ENCODE results near the gene TRDN. TPM values are rescaled to one million over a fixed set of nuclear protein-coding genes. Genes with fewer than 3 reads are reported as not detected.
"Not testable (repeated sequence)": the region's sequence is repeated elsewhere in the genome, so short reads cannot be mapped to it uniquely, and the experiment has no call there.

TRDN gene
- total RNA-seq, 1 experiment from 2014 or later: not detected

DNA sequence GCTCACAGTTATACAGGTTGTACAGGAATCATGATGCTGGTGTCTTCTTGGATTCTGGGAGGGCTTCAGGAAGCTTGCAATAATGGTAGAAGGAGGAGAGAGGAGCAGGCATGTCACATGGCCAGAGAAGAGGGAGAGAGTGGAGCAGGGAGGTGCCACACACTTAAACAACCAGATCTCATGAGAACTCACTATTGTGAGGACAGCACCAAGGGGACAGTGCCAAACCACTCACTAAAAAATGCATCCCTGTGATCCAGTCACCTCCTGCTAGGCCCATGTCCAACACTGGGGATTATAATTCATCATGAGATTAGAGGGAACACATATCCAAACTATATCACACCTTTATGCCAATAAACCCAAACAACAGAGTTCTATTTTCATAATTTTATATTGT is 67.2 kb downstream of the TRDN start:
- no peak for DNase-seq (ENCODE audit: extremely low read depth, low read depth)

- DNase-seq (ENCODE audit: extremely low read depth, low read depth): no peak
These were observed 71.2 kb downstream of the TRDN start for GRCh38 chr6:123565529-123565928.

DNA sequence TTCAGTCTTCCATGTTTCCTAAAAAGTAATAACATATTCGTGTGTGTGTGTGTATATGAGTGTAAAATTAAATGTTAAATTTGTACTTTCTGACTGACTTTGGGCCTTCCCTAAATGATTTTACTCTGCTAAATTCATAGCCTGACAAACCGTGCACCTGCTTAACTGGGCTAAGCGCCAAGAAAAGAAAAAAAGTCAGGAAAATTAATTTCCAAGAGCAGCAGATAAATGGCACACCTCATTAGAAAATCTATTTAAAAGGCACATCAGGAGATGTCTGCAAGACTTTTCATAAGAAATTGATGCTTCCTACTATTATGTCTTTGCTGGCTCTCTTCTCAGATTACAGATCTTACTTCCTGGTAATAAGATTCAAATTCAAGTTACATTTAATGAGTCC is 72.4 kb downstream of the TRDN start:
- no peak for DNase-seq (ENCODE audit: extremely low read depth, low read depth)

DNA sequence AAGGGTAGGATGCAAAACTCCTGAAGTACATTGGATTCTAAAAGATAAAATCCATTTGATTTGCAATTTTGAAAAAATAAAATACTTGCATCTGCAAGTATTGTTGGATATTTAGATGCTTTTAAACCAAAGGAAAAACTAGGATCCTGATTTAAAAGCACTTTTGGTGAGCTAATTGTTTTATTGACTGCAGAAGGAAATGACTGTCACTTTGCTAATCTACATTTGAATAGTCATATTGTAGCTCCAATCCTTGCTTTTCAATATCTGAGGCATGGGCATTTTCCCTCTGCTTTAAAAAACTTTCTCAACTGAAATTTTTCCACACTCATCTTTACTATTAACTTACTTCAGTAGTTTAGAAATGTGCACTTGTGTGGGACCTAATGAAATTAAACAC is 74.1 kb downstream of the TRDN start:
- no peak for DNase-seq (ENCODE audit: extremely low read depth, low read depth)

- DNase-seq (ENCODE audit: extremely low read depth, low read depth): no peak
These were observed 74.5 kb downstream of the TRDN start for GRCh38 chr6:123562264-123562663.

- DNase-seq (ENCODE audit: extremely low read depth, low read depth): not testable (repeated sequence)
These were observed 76.9 kb downstream of the TRDN start for GRCh38 chr6:123559816-123560215.

DNA sequence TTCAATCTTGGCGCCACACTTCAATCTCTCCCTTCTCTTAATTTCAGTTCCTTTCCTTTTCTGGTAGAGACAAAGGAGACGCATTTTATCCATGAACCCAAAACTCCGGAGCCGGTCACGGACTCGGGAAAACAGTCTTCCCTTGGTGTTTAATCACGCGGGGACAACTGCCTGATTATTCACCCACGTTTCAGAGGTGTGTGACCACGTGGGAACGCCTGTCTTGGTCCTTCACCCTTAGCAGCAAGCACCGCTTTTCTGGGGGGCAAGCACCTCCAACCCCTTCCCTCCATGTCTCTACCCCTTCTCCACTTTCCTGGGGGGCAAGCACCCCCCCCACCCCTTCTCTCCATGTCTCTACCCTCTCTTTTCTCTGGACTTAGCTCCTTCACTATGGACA is 79.3 kb downstream of the TRDN start:
- not testable (repeated sequence) for DNase-seq (ENCODE audit: extremely low read depth, low read depth)

DNA sequence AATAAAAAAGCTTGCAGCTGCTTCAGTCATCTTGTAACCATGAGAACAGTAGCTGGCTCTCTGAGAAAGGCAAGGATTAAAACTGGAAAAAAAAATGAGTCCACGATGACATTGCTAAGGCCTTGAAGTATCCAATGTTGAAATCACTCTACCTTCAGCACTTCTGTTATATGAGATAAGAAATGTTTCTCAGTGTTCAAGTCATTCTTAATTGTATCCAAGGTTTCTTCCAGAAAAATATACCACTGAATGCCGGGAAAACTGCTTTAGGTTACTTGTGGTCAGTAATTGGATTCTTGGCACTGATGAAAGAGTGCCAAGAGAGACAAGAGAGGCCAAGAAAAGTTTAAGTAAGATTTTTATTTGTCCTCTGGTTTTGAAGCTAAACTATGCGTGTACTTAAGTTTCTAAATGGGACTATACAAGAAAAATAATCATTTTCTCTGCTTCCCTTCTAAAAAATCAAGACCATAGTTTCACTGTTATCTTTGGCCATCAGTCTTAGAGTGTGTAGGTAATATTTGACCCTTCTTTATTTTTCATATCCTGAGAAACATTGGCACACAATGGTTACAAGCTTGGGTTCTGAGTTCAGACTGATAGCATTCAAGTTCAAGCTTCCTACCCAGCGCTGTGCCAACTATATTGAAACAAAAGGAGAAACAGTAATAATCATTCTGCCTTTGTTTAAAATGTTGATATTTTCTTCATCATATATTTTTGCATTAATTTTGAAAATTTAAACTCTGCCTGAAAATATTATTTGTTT is 84.6 kb downstream of the TRDN start:
- no peak for DNase-seq (ENCODE audit: extremely low read depth, low read depth)

- no peak for DNase-seq (ENCODE audit: extremely low read depth, low read depth)
These were observed 86.6 kb downstream of the TRDN start for GRCh38 chr6:123550052-123550617.

GRCh38 chr6:123549476-123549875 is 87.3 kb downstream of the TRDN start:
- DNase-seq (ENCODE audit: extremely low read depth, low read depth): no peak

DNA sequence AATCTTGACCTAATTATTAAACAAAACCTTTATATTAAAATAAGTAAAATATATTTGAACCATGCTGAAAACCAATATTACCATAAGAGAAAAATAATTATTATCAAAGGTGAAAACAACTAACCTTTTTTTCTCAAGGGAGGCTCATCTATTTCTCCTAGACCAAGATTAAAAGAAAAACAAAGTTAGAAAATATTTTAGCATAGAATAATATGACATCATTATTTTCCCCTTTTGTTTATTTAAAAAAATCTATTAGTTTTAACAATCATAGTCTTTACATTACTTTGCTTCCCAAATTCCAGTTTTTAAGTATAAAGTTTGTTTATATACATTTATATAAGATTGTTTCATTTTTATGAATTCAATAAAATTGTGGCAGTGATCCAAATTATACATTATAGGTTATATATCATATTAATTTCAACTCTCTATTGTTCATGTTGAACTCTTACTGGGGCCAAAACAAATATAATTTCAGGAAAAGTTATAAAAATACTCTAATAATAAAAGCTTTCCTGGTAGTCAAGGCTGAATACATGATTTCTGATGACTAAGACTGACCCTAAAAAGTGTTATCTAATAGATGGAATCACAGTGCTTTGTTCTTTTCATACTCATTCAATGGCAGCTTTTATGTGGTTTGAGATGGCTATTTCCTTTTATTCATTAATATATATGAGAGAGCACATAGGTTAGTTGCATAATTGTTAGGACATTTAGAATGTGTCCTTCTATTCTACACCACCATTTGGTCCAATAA is 89.4 kb downstream of the TRDN start:
- DNase-seq (ENCODE audit: extremely low read depth, low read depth): no peak

- DNase-seq (ENCODE audit: extremely low read depth, low read depth): no peak
These were observed 90.2 kb downstream of the TRDN start for GRCh38 chr6:123546537-123546936.

DNA sequence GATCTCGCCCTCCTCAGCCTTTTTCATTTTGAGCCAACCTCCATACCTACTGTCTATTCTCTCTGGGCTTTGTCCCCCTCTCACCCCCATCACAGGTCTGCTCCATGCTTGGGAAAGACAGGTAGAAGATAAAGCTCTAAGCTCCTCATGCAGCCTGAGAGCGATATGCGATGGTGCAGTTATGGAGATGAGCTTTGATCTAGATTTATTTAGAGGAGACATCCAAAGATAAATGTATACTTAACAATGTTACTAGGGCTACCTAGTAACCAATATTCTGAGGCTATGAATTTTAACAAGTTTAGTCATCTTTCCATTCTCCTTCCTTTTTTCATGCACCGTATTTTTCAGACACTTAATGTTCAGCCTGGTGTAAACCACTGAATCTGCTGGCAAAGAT is 95.3 kb downstream of the TRDN start:
- no peak for DNase-seq (ENCODE audit: extremely low read depth, low read depth)

GRCh38 chr6:123533862-123534648 is 102.7 kb downstream of the TRDN start:
- no peak for DNase-seq (ENCODE audit: extremely low read depth, low read depth)

DNA sequence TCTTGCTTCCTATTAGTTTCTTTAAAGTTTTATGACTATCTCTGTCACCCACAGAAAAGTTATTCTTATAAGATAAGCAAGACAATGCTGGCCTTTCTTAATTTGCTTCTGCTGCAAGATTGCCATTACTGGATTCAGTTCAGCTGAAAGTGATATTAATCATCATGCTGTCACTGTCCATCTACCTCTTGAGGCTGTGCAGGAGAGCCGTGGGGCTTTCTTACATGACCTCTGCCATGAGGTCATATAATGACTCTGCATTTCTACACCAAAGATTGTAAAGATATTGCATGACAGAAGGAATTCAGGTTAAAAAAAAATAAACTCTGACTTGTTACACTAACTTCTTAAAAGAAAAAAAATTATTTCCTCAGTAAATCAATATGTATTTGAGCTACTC is 106.9 kb downstream of the TRDN start:
- DNase-seq (ENCODE audit: extremely low read depth, low read depth): peak; percentile 75

DNA sequence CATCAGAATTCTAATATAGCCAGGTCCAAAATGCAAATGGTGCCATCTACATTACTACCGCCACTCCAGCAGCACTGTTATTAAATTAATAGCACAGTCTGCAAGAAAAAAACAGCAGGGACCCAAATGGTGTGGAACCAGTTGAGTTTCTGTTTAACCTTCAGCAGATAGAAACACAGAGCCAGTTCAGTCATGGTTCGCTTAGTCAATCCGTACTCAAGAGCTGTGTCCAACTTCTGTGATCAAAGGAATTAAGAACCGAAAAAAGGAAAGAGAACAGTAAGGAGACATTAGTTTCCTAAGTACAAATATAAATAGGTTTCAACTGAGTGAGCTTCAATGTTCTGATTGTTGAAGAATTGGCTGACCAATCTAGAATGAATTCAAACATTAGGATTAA is 107.7 kb downstream of the TRDN start:
- no peak for DNase-seq (ENCODE audit: extremely low read depth, low read depth)

GRCh38 chr6:123527406-123527805 is 109.3 kb downstream of the TRDN start:
- DNase-seq (ENCODE audit: extremely low read depth, low read depth): no peak

- DNase-seq (ENCODE audit: extremely low read depth, low read depth): no peak
These were observed 110.6 kb downstream of the TRDN start for GRCh38 chr6:123526128-123526527.

- no peak for DNase-seq (ENCODE audit: extremely low read depth, low read depth)
These were observed 112.0 kb downstream of the TRDN start for GRCh38 chr6:123524781-123525180.

DNA sequence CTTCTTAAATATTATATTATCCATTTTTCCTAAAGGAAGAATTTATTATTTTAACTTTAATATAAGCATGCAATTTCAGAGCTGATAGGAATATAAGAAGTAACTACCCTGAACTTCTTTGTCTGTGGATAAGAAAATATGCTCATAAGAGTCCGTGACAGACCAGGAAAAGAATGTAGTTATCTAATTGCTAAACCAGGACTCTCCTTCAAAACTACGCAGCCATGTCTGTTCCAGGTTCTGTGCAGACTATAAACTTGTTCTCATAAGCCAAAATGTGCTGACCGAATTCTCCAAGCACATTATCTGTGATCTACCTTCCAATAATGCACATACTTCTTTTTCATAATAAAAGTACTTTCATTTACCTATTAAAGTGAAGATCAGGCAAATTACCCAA is 116.5 kb downstream of the TRDN start:
- no peak for DNase-seq (ENCODE audit: extremely low read depth, low read depth)

- no peak for DNase-seq (ENCODE audit: extremely low read depth, low read depth)
These were observed 117.6 kb downstream of the TRDN start for GRCh38 chr6:123519189-123519505.

Data from NCI-H460 (cell line).